Measurements from ENCODE around the gene RAB5A.

GRCh38 chr3:19920401-19921080 is 26.4 kb upstream of the RAB5A start:
- no peak for TF ChIP-seq CTCF (IDR thresholded peaks at IDR 0.05)
- no peak for TF ChIP-seq POLR2A (IDR thresholded peaks at IDR 0.05)
- TF ChIP-seq POLR2AphosphoS5 (IDR thresholded peaks at IDR 0.05), result no peak
- TF ChIP-seq EP300 (IDR thresholded peaks at IDR 0.05), result no peak

Measured in suprapubic skin (tissue), 4 donors.